Esophagus (tissue), 2 donors: ENCODE data around the gene PDS5A. TPM values are rescaled to one million over a fixed set of nuclear protein-coding genes. Genes with fewer than 3 reads are reported as not detected.
"Not testable (repeated sequence)": the region's sequence is repeated elsewhere in the genome, so short reads cannot be mapped to it uniquely, and the experiment has no call there.

Experiments used
- H3K27ac ChIP-seq, 2 donors: one replicate each; pipeline ENCODE4 v1.5.1; 2013; ENCODE audit warnings: low read depth in 2 of 2, mild to moderate bottlenecking in 2 of 2, inconsistent platforms in 1 of 2, low read length in 1 of 2, moderate library complexity in 1 of 2
- H3K27me3 ChIP-seq, 2 donors: one replicate each; pipeline ENCODE4 v1.6.1; 2013; ENCODE audit warnings: low read length in 2 of 2, control low read depth in 1 of 2, mild to moderate bottlenecking in 1 of 2; ENCODE audit not compliant: insufficient read depth in 2 of 2, control insufficient read depth in 1 of 2
- H3K36me3 ChIP-seq, 2 donors: one replicate each; pipeline ENCODE4 v1.6.1; 2013; ENCODE audit warnings: low read length in 1 of 2; ENCODE audit not compliant: control insufficient read depth in 2 of 2, insufficient read depth in 2 of 2
- H3K4me1 ChIP-seq, 2 donors: one replicate each; pipeline ENCODE4 v1.6.1; 2013; ENCODE audit warnings: low read length in 1 of 2; ENCODE audit not compliant: control insufficient read depth in 2 of 2, insufficient read depth in 2 of 2
- H3K4me3 ChIP-seq, 2 donors: one replicate each; pipeline ENCODE4 v1.5.1; 2013; ENCODE audit warnings: low read length in 2 of 2, mild to moderate bottlenecking in 2 of 2, low read depth in 1 of 2, moderate library complexity in 1 of 2
- H3K9me3 ChIP-seq, 2 donors: one replicate each; pipeline ENCODE4 v1.6.1; 2013; ENCODE audit warnings: mild to moderate bottlenecking in 2 of 2, low read depth in 1 of 2, low read length in 1 of 2, moderate library complexity in 1 of 2; ENCODE audit not compliant: control insufficient read depth in 2 of 2, insufficient read depth in 1 of 2
- WGBS, 2 donors: extraction: QIAGEN DNeasy Blood & Tissue Kit; methylation state at CpG; one replicate each; pipeline ENCODE4 v1.1.7; 2013; 5-methylcytosine and 5-hydroxymethylcytosine counted together
- polyA plus RNA-seq, 2 donors: library from polyadenylated mRNA; stranded (reverse); fragments of 200-250 nt; gene quantifications; one replicate each; pipeline ENCODE4 v1.2.3, GENCODE V29; 2013
- donor health status: healthy with polysubstance abuse.
- donor health status: Bipolar disorder and iron deficiency.

The PDS5A gene
- polyA plus RNA-seq, 2 donors, result 16.8 to 17.0 TPM

DNA sequence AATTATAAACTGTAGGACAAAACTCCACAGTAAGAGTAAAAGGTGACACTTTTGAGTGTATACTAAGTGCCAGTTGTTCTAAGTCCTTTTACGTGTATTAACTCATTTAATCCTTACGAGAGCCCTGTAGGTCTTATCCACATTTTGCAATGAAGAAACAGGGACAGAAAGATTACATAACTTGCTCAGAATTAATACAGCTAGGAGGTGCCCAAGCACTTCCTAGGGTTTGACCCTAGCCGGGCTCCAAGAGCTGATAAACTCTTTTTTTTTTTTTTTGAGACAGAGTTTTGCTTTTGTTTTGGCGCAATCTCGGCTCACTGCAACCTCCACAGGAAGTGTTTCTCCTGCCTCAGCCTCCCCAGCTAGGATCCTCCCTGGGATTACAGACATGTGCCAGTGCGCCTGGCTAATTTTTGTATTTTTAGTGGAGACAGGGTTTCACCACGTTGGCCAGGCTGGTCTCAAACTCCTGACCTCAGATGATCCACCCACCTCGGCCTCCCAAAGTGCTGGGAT lies 169.4 kb downstream of the PDS5A start:
- Histone ChIP-seq H3K4me1 (no peaks in the 10 kb centered on the region), H3K9me3 (no peaks in the 10 kb centered on the region), H3K27ac (no peak overlapping the region), H3K4me3 (no peak overlapping the region), H3K27me3 (no peaks in the 10 kb centered on the region), H3K36me3 (no peaks in the 10 kb centered on the region)
- 67 to 74% methylated on average over 8 of the region's 8 CpGs for WGBS, 2 donors

DNA sequence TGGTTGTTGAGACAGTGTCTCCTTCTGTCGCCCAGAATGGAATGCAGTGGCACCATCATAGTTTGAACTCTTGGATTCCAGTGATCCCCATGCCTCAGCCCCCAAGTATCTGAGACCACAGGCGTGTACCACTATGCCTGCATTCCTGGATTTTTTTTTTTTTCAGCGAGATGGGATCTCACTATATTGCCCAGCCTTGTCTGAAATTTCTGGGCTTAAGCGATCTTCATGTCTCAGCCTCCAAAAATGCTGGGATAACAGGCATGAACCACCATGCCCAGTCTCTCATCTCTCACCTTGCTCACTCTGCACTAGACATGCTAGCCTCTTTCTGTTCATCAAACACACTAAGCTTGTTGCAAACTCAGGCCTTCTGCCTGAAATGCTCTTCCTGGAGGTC lies 175.7 kb downstream of the PDS5A start:
- Histone ChIP-seq H3K36me3 (no peaks in the 10 kb centered on the region), H3K27me3 (no peaks in the 10 kb centered on the region), H3K9me3 (no peaks in the 10 kb centered on the region), H3K27ac (no peak overlapping the region), H3K4me1 (no peaks in the 10 kb centered on the region), H3K4me3 (no peak overlapping the region)
- WGBS, 2 donors, result 76 to 87% methylated on average over 4 of the region's 4 CpGs

- H3K27ac ChIP-seq, H3K27me3 ChIP-seq, H3K4me3 ChIP-seq, H3K9me3 ChIP-seq, H3K36me3 ChIP-seq, H3K4me1 ChIP-seq: not testable (repeated sequence)
- WGBS, 2 donors, result 93% methylated on average over 13 of the region's 13 CpGs
These were observed 184.7 kb downstream of the PDS5A start for GRCh38 chr4:39792976-39793375.

- H3K4me1 ChIP-seq, result no peaks in the 10 kb centered on the region
- H3K36me3 ChIP-seq, result no peaks in the 10 kb centered on the region
- no peaks in the 10 kb centered on the region for H3K27me3 ChIP-seq
- WGBS, 2 donors, result 90 to 96% methylated on average over 3 of the region's 3 CpGs
- no peaks in the 10 kb centered on the region for H3K9me3 ChIP-seq
- no peak overlapping the region for H3K4me3 ChIP-seq
- H3K27ac ChIP-seq, result no peak overlapping the region
These were observed 185.2 kb downstream of the PDS5A start for GRCh38 chr4:39792529-39792928.

DNA sequence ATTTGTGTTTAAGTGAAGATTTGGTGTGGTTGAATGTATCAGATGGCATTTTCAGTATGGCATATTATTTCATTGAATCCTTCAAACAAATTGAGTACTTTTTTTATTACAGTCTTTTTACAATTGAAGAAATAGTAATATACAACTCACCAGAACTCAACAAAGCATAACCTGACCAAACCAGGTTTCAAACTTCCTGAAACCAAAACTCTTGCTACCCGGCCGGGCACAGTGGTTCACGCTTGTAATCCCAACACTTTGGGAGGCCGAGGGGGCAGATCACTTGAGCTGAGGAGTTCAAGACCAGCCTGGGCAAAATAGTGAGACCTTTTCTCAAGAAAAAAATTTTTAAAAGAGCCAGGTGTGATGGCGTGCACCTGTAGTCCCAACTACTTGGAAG lies 185.6 kb downstream of the PDS5A start:
- H3K27ac ChIP-seq, result no peak overlapping the region
- 88 to 91% methylated on average over 5 of the region's 5 CpGs for WGBS, 2 donors
- no peaks in the 10 kb centered on the region for H3K36me3 ChIP-seq
- no peaks in the 10 kb centered on the region for H3K27me3 ChIP-seq
- H3K4me3 ChIP-seq, result no peak overlapping the region
- H3K4me1 ChIP-seq, result no peaks in the 10 kb centered on the region
- no peaks in the 10 kb centered on the region for H3K9me3 ChIP-seq

GRCh38 chr4:39786838-39787237 lies 190.9 kb downstream of the PDS5A start:
- no peak overlapping the region for H3K4me3 ChIP-seq
- no peaks in the 10 kb centered on the region for H3K9me3 ChIP-seq
- WGBS, 2 donors, result 87 to 89% methylated on average over 4 of the region's 4 CpGs
- H3K27ac ChIP-seq, result no peak overlapping the region
- no peaks in the 10 kb centered on the region for H3K36me3 ChIP-seq
- H3K27me3 ChIP-seq, result no peaks in the 10 kb centered on the region
- no peaks in the 10 kb centered on the region for H3K4me1 ChIP-seq

- H3K36me3 ChIP-seq, result no peaks in the 10 kb centered on the region
- no peaks in the 10 kb centered on the region for H3K27me3 ChIP-seq
- H3K4me1 ChIP-seq, result no peaks in the 10 kb centered on the region
- H3K27ac ChIP-seq, result no peak overlapping the region
- no peaks in the 10 kb centered on the region for H3K9me3 ChIP-seq
- no peak overlapping the region for H3K4me3 ChIP-seq
- WGBS, 2 donors, result 60 to 69% methylated on average over 1 of the region's 1 CpG
These were observed 192.6 kb downstream of the PDS5A start for GRCh38 chr4:39785083-39785482.

DNA sequence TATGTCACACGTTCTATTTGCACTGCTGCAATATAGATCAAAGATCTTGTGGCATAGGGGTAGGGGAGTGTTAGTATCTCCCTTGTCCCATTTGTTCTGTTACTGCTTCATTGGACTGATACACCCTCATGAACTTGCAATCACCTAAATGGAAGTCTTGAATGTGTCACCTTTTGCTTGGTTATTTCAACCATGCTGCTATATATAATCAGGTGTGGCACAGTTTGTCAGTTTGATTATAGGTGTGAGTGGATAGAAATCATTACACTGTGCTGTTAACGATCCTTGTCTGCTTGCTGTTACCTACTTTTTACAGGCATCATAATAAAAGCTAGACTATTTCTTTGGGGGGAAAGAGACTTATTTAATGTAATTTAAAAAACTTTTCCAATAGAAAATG lies 195.7 kb downstream of the PDS5A start:
- not testable (repeated sequence) for H3K9me3 ChIP-seq, H3K27me3 ChIP-seq, H3K4me3 ChIP-seq, H3K4me1 ChIP-seq, H3K36me3 ChIP-seq, H3K27ac ChIP-seq
- WGBS, 2 donors, result 86 to 96% methylated on average over 2 of the region's 2 CpGs

Other genes with a start within 250 kb of the PDS5A start
- gene N4BP2, start 78.9 kb upstream of the PDS5A start, polyA plus RNA-seq, result 1 to 10 TPM; 1.2 to 1.8 TPM
- 1 to 10 TPM in 1 of 2 donors, under 1 TPM in 1; 0.87 to 1.1 TPM for gene RHOH, start 219.1 kb upstream of the PDS5A start, polyA plus RNA-seq